ENCODE results near the gene CSMD2.

Gene CSMD2

GRCh38 chr1:33996281-33996680, 168.7 kb downstream of the CSMD2 start:
- no peak for DNase-seq

GRCh38 chr1:33993301-33993700, 171.7 kb downstream of the CSMD2 start:
- DNase-seq, result no peak

- DNase-seq, result no peak
Observed at GRCh38 chr1:33990281-33990680, 174.7 kb downstream of the CSMD2 start.

GRCh38 chr1:33988161-33988560, 176.9 kb downstream of the CSMD2 start:
- DNase-seq, result no peak

GRCh38 chr1:33986390-33987095, 178.5 kb downstream of the CSMD2 start:
- no peak for DNase-seq

GRCh38 chr1:33985656-33986055, 179.4 kb downstream of the CSMD2 start:
- no peak for DNase-seq

GRCh38 chr1:33984906-33985565, 180.0 kb downstream of the CSMD2 start:
- DNase-seq, result no peak

- DNase-seq, result no peak
Observed at GRCh38 chr1:33982419-33982818, 182.6 kb downstream of the CSMD2 start.

GRCh38 chr1:33979341-33979740, 185.7 kb downstream of the CSMD2 start:
- DNase-seq, result no peak

- DNase-seq, result no peak
Observed at GRCh38 chr1:33975961-33976360, 189.1 kb downstream of the CSMD2 start.

- DNase-seq, result no peak
Observed at GRCh38 chr1:33973799-33974545, 191.1 kb downstream of the CSMD2 start.

GRCh38 chr1:33972676-33973395, 192.2 kb downstream of the CSMD2 start:
- DNase-seq, result no peak

GRCh38 chr1:33971913-33972312, 193.1 kb downstream of the CSMD2 start:
- no peak for DNase-seq

- no peak for DNase-seq
Observed at GRCh38 chr1:33971018-33971710, 193.9 kb downstream of the CSMD2 start.

- no peak for DNase-seq
Observed at GRCh38 chr1:33970148-33970825, 194.7 kb downstream of the CSMD2 start.

- DNase-seq, result no peak
Observed at GRCh38 chr1:33966346-33967141, 198.5 kb downstream of the CSMD2 start.

GRCh38 chr1:33965086-33965485, 199.9 kb downstream of the CSMD2 start:
- DNase-seq, result no peak

- no peak for DNase-seq
Observed at GRCh38 chr1:33962061-33962460, 203.0 kb downstream of the CSMD2 start.

- DNase-seq, result no peak
Observed at GRCh38 chr1:33960188-33960895, 204.7 kb downstream of the CSMD2 start.

- no peak for DNase-seq
Observed at GRCh38 chr1:33957854-33958253, 207.2 kb downstream of the CSMD2 start.

- DNase-seq, result no peak
Observed at GRCh38 chr1:33955096-33955495, 209.9 kb downstream of the CSMD2 start.
